Progenitor cell of endocrine pancreas (in vitro differentiated cells): ENCODE measurements around the gene HELZ2. TPM values are rescaled to one million over a fixed set of nuclear protein-coding genes. Genes with fewer than 3 reads are reported as not detected.

Experiments
- DNase-seq: peaks from one replicate; pipeline ENCODE4 v3.0.0; 2021; ENCODE audit warnings: low spot score; ENCODE audit not compliant: unreplicated experiment
- H3K27ac Mint-ChIP-seq: 2 replicates; pipeline ENCODE4 v1.8.0; 2021; ENCODE audit warnings: mild to moderate bottlenecking, moderate library complexity, mixed read lengths
- H3K27me3 Mint-ChIP-seq: 2 replicates; pipeline ENCODE4 v1.8.0; 2021; ENCODE audit warnings: mixed read lengths
- H3K36me3 Mint-ChIP-seq: 2 replicates; pipeline ENCODE4 v1.8.0; 2022; ENCODE audit warnings: mixed read lengths; ENCODE audit not compliant: insufficient read depth
- H3K4me1 Mint-ChIP-seq: 2 replicates; pipeline ENCODE4 v1.8.0; 2021; ENCODE audit warnings: low read depth, mixed read lengths
- H3K4me3 Mint-ChIP-seq: 2 replicates; pipeline ENCODE4 v1.8.0; 2021; ENCODE audit warnings: low read depth, mild to moderate bottlenecking, moderate library complexity, mixed read lengths
- H3K9me3 Mint-ChIP-seq: 2 replicates; pipeline ENCODE4 v1.8.0; 2021; ENCODE audit warnings: low read depth, mixed read lengths
- CTCF ChIP-seq: fragments of 200-600 bp; sonication (generic); IDR thresholded peaks from one replicate; pipeline ENCODE4 v1.5.0; 2021; ENCODE audit warnings: antibody characterized with exemption, mild to moderate bottlenecking; ENCODE audit not compliant: unreplicated experiment
- total RNA-seq: library from RNA; stranded (reverse); gene quantifications from 2 replicates; pipeline ENCODE4 v1.2.1, GENCODE V29; 2021

The HELZ2 gene
- total RNA-seq, 1 donor from 2014 or later = 19.3 TPM

GRCh38 chr20:63599396-63600050 lies 25.5 kb upstream of the HELZ2 start:
- no peak overlapping the region for H3K27ac Mint-ChIP-seq
- TF ChIP-seq CTCF = no peak
- H3K4me3 Mint-ChIP-seq = no peak overlapping the region

GRCh38 chr20:63598479-63599395 lies 24.7 kb upstream of the HELZ2 start:
- Mint-ChIP-seq H3K27ac (no peak overlapping the region), H3K4me3 (no peak overlapping the region), H3K36me3 (peaks cover 9% of the 10 kb centered on the region), H3K27me3 (no peaks in the 10 kb centered on the region), H3K9me3 (no peaks in the 10 kb centered on the region), H3K4me1 (no peaks in the 10 kb centered on the region)
- DNase-seq = no peak
- TF ChIP-seq CTCF = no peak

More at GRCh38 chr20:63599396-63600050, 25.5 kb upstream of the HELZ2 start:
- Mint-ChIP-seq H3K36me3 (peaks cover 9% of the 10 kb centered on the region), H3K9me3 (no peaks in the 10 kb centered on the region), H3K27me3 (no peaks in the 10 kb centered on the region), H3K4me1 (no peaks in the 10 kb centered on the region)
- no peak for DNase-seq

GRCh38 chr20:63597651-63598478 lies 23.8 kb upstream of the HELZ2 start:
- Mint-ChIP-seq H3K36me3 (peaks cover 13% of the 10 kb centered on the region), H3K27ac (no peak overlapping the region), H3K4me1 (no peaks in the 10 kb centered on the region), H3K4me3 (no peak overlapping the region), H3K27me3 (no peaks in the 10 kb centered on the region), H3K9me3 (no peaks in the 10 kb centered on the region)
- no peak for TF ChIP-seq CTCF
- no peak for DNase-seq

- TF ChIP-seq CTCF = no peak
- H3K4me1 Mint-ChIP-seq = no peaks in the 10 kb centered on the region
- no peaks in the 10 kb centered on the region for H3K27me3 Mint-ChIP-seq
- DNase-seq = no peak
- H3K27ac Mint-ChIP-seq = no peak overlapping the region
- H3K9me3 Mint-ChIP-seq = no peaks in the 10 kb centered on the region
- H3K36me3 Mint-ChIP-seq = peaks cover 12% of the 10 kb centered on the region
- H3K4me3 Mint-ChIP-seq = no peak overlapping the region
Measured at GRCh38 chr20:63596423-63596822, 22.4 kb upstream of the HELZ2 start.
